OCI-LY7 (cell line): ENCODE data around the gene SENP2. TPM values are rescaled to one million over a fixed set of nuclear protein-coding genes. Genes with fewer than 3 reads are reported as not detected.
"Not testable (repeated sequence)": the region's sequence is repeated elsewhere in the genome, so short reads cannot be mapped to it uniquely, and the experiment has no call there.

Experiments
- BruUV-seq: library from RNA; stranded (reverse); fragments of 400-500 nt; replicated peaks from 2 replicates; lab custom pipeline; 2021; lab: Mats Ljungman, UMichigan
- CTCF ChIA-PET: fragments of 300-600 bp; sonication (Branson Sonifier 250); formaldehyde crosslinking; loops from one replicate; lab custom pipeline; 2022; ENCODE audit warnings: antibody characterized with exemption; ENCODE audit not compliant: unreplicated experiment; lab: Charles Lee
- POLR2A ChIA-PET: fragments of 300-600 bp; sonication (Branson Sonifier 250); formaldehyde crosslinking; loops from one replicate; lab custom pipeline; 2022; ENCODE audit warnings: antibody characterized with exemption; lab: Charles Lee
- DNase-seq: peaks from one replicate; pipeline ENCODE4 v3.0.0-alpha.2; 2015; ENCODE audit warnings: low spot score
- H2AFZ ChIP-seq: fragments of 200-600 bp; sonication (generic), shearing (Covaris generic); 2 replicates; pipeline ENCODE4 v1.6.1; 2014; ENCODE audit warnings: mild to moderate bottlenecking, antibody characterized with exemption, low read length, moderate library complexity
- H3K27ac ChIP-seq: fragments of 200-600 bp; sonication (generic); 2 replicates; pipeline ENCODE4 v1.5.1; 2014; ENCODE audit warnings: mixed run types, low read depth, mild to moderate bottlenecking, moderate library complexity, low read length, inconsistent platforms; ENCODE audit not compliant: poor library complexity, severe bottlenecking
- H3K36me3 ChIP-seq: fragments of 200-600 bp; sonication (generic); 2 replicates; pipeline ENCODE4 v1.6.1; 2014; ENCODE audit warnings: mild to moderate bottlenecking, antibody characterized with exemption, low read length, moderate library complexity, mixed read lengths; ENCODE audit not compliant: insufficient read depth
- H3K4me1 ChIP-seq: fragments of 200-600 bp; sonication (generic); 2 replicates; pipeline ENCODE4 v1.5.1; 2014; ENCODE audit warnings: mild to moderate bottlenecking, low read length; ENCODE audit not compliant: insufficient read depth, poor library complexity, severe bottlenecking
- H3K4me2 ChIP-seq: fragments of 200-600 bp; sonication (generic); 2 replicates; pipeline ENCODE4 v1.6.1; 2014; ENCODE audit warnings: mild to moderate bottlenecking, low read length
- H3K4me3 ChIP-seq: fragments of 200-600 bp; sonication (generic); 2 replicates; pipeline ENCODE4 v1.5.1; 2014; ENCODE audit warnings: mild to moderate bottlenecking, low read depth, low read length; ENCODE audit not compliant: poor library complexity, severe bottlenecking
- H3K79me2 ChIP-seq: fragments of 200-600 bp; sonication (generic); 2 replicates; pipeline ENCODE4 v1.6.1; 2016; ENCODE audit warnings: low read depth, mild to moderate bottlenecking, low read length, moderate library complexity, mixed read lengths; ENCODE audit not compliant: insufficient read depth
- H3K9me2 ChIP-seq: fragments of 200-600 bp; sonication (generic); 2 replicates; pipeline ENCODE4 v1.6.1; 2016; ENCODE audit warnings: mild to moderate bottlenecking, low read length, mixed read lengths; ENCODE audit not compliant: insufficient read depth
- H3K9me3 ChIP-seq: fragments of 200-600 bp; sonication (generic); 2 replicates; pipeline ENCODE4 v1.6.1; 2014; ENCODE audit warnings: mild to moderate bottlenecking, mixed run types, low read length, mixed read lengths
- H4K20me1 ChIP-seq: fragments of 200-600 bp; sonication (generic); 2 replicates; pipeline ENCODE4 v1.6.1; 2014; ENCODE audit warnings: mild to moderate bottlenecking, antibody characterized with exemption, low read length, moderate library complexity, mixed read lengths; ENCODE audit not compliant: insufficient read depth
- CTCF ChIP-seq: fragments of 200-600 bp; sonication (generic); conservative IDR thresholded peaks from 2 replicates; pipeline ENCODE4 v1.5.1; 2014; ENCODE audit warnings: mild to moderate bottlenecking, antibody characterized with exemption, low read length, moderate library complexity, mixed read lengths
- EZH2phosphoT487 ChIP-seq: fragments of 200-600 bp; sonication (generic); IDR thresholded peaks from 2 replicates; pipeline ENCODE4 v1.6.1; 2018; ENCODE audit warnings: low read depth, borderline replicate concordance, mild to moderate bottlenecking, mixed run types, antibody characterized with exemption, low read length, moderate library complexity, mixed read lengths
- intact Hi-C: fragments of 100-400 bp; cut with micrococcal nuclease; formaldehyde crosslinking; loops from one replicate; pipeline ENCODE4 v1.10.0; 2022; ENCODE audit not compliant: unreplicated experiment
- total RNA-seq, 2 experiments: library from RNA; depleted of rRNA in 1 of 2; stranded (reverse); fragments of >200 nt in 1 of 2; shearing (Covaris generic) in 1 of 2; gene quantifications; 2 replicates each; pipeline ENCODE4 v1.2.3, GENCODE V29; 2014 to 2022

The SENP2 gene
- total RNA-seq, 2 experiments from 2014 or later: 39.8 to 64.5 TPM

- Histone ChIP-seq H3K36me3 (peaks cover 45% of the 10 kb centered on the region), H2AFZ (no peak overlapping the region), H3K4me3 (no peak overlapping the region), H3K27ac (no peak overlapping the region), H3K9me2 (no peaks in the 10 kb centered on the region), H3K4me2 (no peak overlapping the region), H3K79me2 (no peaks in the 10 kb centered on the region), H3K9me3 (no peaks in the 10 kb centered on the region), H4K20me1 (no peaks in the 10 kb centered on the region), H3K4me1 (no peaks in the 10 kb centered on the region)
- ChIA-PET CTCF (no interaction called here), POLR2A (interaction anchor here (0.6 kb wide), 3 partner anchors 69 to 764 kb away, joined by 3 read pairs; no protein-coding TSS in a partner anchor)
- intact Hi-C loops: no loop called here
- BruUV-seq: no TSS peak
- DNase-seq: no peak
- TF ChIP-seq CTCF (no peak), EZH2phosphoT487 (no peak)
These were observed 45.6 kb downstream of the SENP2 start for GRCh38 chr3:185631508-185632206.

DNA sequence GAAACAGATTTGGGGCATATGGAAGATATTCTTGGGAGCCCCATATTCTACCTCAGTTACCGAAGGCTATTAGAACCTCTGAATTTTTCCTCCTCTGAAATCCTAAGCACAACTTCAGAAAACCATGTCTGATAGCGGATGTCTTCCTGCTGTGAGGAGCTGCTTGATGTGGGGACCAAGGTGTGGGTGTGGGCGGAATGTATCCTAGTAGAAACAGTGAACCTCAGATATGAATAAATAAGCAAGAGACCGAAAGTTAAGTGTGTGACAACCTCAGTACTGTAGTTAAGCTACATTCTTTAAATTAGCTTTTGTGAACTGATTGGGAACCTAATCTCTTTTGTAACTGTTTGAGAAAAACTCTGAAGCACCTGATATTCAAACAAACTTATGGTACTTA is 46.9 kb downstream of the SENP2 start:
- no peaks in the 10 kb centered on the region for H4K20me1 ChIP-seq
- ChIA-PET POLR2A (interaction anchor here (0.7 to 1.0 kb wide), 2 partner anchors 9 to 263 kb away, joined by 3 to 5 read pairs; no protein-coding TSS in a partner anchor), CTCF (no interaction called here)
- H3K9me3 ChIP-seq: no peaks in the 10 kb centered on the region
- H3K79me2 ChIP-seq: no peaks in the 10 kb centered on the region
- no peak overlapping the region for H3K4me2 ChIP-seq
- peaks cover 33% of the 10 kb centered on the region for H3K36me3 ChIP-seq
- H2AFZ ChIP-seq: no peak overlapping the region
- DNase-seq: no peak
- intact Hi-C loops: no loop called here
- no peaks in the 10 kb centered on the region for H3K4me1 ChIP-seq
- no peaks in the 10 kb centered on the region for H3K9me2 ChIP-seq
- TF ChIP-seq EZH2phosphoT487: no peak
- no peak overlapping the region for H3K27ac ChIP-seq
- no TSS peak for BruUV-seq
- no peak overlapping the region for H3K4me3 ChIP-seq

DNA sequence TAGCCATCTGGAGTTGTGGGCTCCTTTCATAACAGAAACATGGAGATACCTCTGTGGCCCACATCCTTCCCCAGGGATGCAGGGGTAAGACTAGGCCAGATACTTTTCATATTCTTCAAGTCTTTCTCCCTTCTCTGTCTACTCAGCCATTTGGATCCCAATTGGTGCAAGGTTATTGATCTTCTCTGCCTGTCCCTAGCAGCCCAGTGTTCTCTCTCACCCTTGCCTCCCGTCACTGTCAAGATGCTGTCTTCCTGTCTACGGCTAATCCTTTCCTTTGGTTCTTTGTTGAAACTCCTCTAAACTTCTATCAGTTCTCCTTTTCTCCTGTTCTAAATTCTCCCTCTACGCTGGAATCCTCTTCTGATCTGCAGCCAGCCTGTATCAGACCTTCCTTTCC is 51.3 kb downstream of the SENP2 start:
- no peaks in the 10 kb centered on the region for H3K36me3 ChIP-seq

GRCh38 chr3:185638651-185639050 is 52.6 kb downstream of the SENP2 start:
- H3K36me3 ChIP-seq, H3K9me3 ChIP-seq, H3K27ac ChIP-seq, CTCF ChIA-PET, intact Hi-C loops, H3K9me2 ChIP-seq, H3K4me3 ChIP-seq, H4K20me1 ChIP-seq, H3K4me2 ChIP-seq, DNase-seq, H3K4me1 ChIP-seq, H2AFZ ChIP-seq, BruUV-seq, H3K79me2 ChIP-seq: not testable (repeated sequence)
- POLR2A ChIA-PET: interaction anchor here (0.6 kb wide), 1 partner anchor 36 kb away, joined by 7 read pairs; no protein-coding TSS in a partner anchor

More for the DNA sequence above, 51.3 kb downstream of the SENP2 start:
- ChIA-PET CTCF (no interaction called here), POLR2A (no interaction called here)
- Histone ChIP-seq H3K4me2 (no peak overlapping the region), H3K27ac (no peak overlapping the region), H4K20me1 (no peaks in the 10 kb centered on the region), H3K4me3 (no peak overlapping the region), H3K9me3 (no peaks in the 10 kb centered on the region), H3K9me2 (no peaks in the 10 kb centered on the region), H3K79me2 (no peaks in the 10 kb centered on the region), H3K4me1 (no peaks in the 10 kb centered on the region), H2AFZ (no peak overlapping the region)
- TF ChIP-seq EZH2phosphoT487: no peak
- TF ChIP-seq CTCF: no peak
- DNase-seq: no peak
- intact Hi-C loops: no loop called here
- BruUV-seq: no TSS peak
